Stimulated activated naive CD4-positive, alpha-beta T cell (primary cell): ENCODE results near the gene FZD2.
A peak's percentile ranks its signal among the peaks of the same experiment; 100 is the strongest.

ENCODE experiments used
- DNase-seq, 6 experiments: peaks; one replicate each; lab custom pipeline; 2025; lab: John Stamatoyannopoulos, UW

FZD2 gene

GRCh38 chr17:44546671-44547606 is 10.3 kb upstream of the FZD2 start:
- no peak for DNase-seq

GRCh38 chr17:44547625-44548267 is 9.5 kb upstream of the FZD2 start:
- DNase-seq = no peak

GRCh38 chr17:44548376-44549230 is 8.7 kb upstream of the FZD2 start:
- DNase-seq = no peak

GRCh38 chr17:44549686-44550085 is 7.6 kb upstream of the FZD2 start:
- no peak for DNase-seq

- no peak for DNase-seq
Measured at GRCh38 chr17:44552361-44552760, 4.9 kb upstream of the FZD2 start.

- no peak for DNase-seq
Measured at GRCh38 chr17:44555099-44555498, 2.2 kb upstream of the FZD2 start.

GRCh38 chr17:44556166-44556831 is 985 bp upstream of the FZD2 start:
- peak in 3 of 6 experiments; percentile 4 to 18 (median 10) for DNase-seq

- peak in 3 of 6 experiments; percentile 15 to 29 (median 21) for DNase-seq
Measured at GRCh38 chr17:44557651-44558285, 484 bp downstream of the FZD2 start.

- peak in 1 of 6 experiments; percentile 27 for DNase-seq
Measured at GRCh38 chr17:44558334-44558709, 1.0 kb downstream of the FZD2 start.

GRCh38 chr17:44558710-44559633 is 1.7 kb downstream of the FZD2 start:
- no peak for DNase-seq

GRCh38 chr17:44559634-44560554 is 2.6 kb downstream of the FZD2 start:
- DNase-seq = no peak

GRCh38 chr17:44561237-44561623 is 3.9 kb downstream of the FZD2 start:
- DNase-seq = no peak

- no peak for DNase-seq
Measured at GRCh38 chr17:44564429-44564828, 7.1 kb downstream of the FZD2 start.

GRCh38 chr17:44565866-44566443 is 8.7 kb downstream of the FZD2 start:
- no peak for DNase-seq

GRCh38 chr17:44568311-44568944 is 11.1 kb downstream of the FZD2 start:
- DNase-seq = peak in 1 of 6 experiments; percentile 26

- peak in 2 of 6 experiments; percentile 29 to 34 for DNase-seq
Measured at GRCh38 chr17:44568945-44569858, 11.9 kb downstream of the FZD2 start.

- DNase-seq = no peak
Measured at GRCh38 chr17:44572801-44573200, 15.5 kb downstream of the FZD2 start.
